ENCODE data around the gene SH3PXD2B.

Gene SH3PXD2B

DNA sequence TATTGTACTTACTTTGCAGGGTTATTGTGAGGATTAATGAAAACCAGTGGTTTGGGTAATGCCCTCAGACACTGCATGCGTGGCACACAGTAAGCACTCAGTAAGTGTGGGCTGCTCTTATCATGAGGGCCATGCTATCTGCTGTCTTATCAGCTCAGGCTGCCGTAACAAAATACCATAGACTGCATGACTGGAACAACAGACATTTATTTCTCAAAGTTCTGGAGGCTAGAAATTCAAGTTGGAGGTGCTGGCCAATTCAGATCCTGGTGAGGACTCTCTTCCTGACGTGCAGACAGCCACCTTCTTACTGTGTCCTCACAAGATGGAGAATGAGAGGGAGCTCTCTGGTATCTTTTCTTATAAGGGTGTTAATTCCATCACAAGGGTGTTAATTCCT, 23.9 kb upstream of the SH3PXD2B start:
- no peak overlapping the region for H3K27ac ChIP-seq
- TF ChIP-seq ZFX (IDR thresholded peaks at IDR 0.05; ENCODE audit: borderline replicate concordance): no peak
- TF ChIP-seq CTCF (IDR thresholded peaks at IDR 0.05): no peak

DNA sequence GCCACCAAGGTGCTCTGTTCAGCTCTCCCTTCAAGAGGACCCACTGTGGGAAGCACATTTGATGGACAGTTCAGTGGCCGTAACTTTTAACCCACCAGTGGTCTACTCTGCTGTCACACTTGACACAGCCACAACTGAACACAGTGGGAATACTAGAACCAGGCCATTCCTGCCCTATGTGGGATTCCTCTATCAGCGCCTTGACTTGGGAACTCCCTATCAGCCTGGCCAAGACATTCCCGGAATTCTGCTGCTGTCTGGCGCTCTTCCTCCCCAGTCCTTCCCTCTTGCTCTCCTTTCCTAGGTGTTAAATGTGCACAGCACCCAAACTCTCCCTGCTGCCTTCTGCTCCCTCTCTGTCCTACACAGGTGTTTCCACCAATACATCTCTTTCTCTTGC, 23.1 kb upstream of the SH3PXD2B start:
- H3K27ac ChIP-seq: no peak overlapping the region
- no peak for TF ChIP-seq CTCF (IDR thresholded peaks at IDR 0.05)
- no peak for TF ChIP-seq ZFX (IDR thresholded peaks at IDR 0.05; ENCODE audit: borderline replicate concordance)

GRCh38 chr5:172474293-172474692, 20.0 kb upstream of the SH3PXD2B start:
- TF ChIP-seq ZFX (IDR thresholded peaks at IDR 0.05; ENCODE audit: borderline replicate concordance): no peak
- TF ChIP-seq CTCF (IDR thresholded peaks at IDR 0.05): no peak

DNA sequence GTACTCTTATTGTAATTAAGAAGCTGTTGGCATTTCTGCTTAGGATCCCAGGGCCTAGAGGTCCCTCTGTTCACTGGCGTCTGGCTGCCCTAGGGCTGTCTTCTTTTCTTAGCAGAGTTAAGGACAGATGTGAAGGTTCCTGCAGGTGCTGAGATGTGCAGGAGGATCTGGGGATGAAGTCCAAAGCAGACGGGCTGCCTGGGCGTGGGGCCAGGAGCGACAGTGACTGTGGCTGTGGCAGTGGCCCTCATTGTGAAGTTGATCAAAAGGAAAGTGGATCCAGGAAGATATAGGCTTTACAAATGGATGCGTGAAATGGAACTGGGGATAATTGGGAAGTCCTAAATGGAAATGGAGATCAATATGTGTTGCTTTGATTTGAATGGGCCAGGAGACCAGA, 19.1 kb upstream of the SH3PXD2B start:
- H3K27ac ChIP-seq: no peak overlapping the region
- no peak for TF ChIP-seq CTCF (IDR thresholded peaks at IDR 0.05)
- no peak for TF ChIP-seq ZFX (IDR thresholded peaks at IDR 0.05; ENCODE audit: borderline replicate concordance)

More at GRCh38 chr5:172474293-172474692, 20.0 kb upstream of the SH3PXD2B start:
- no peak overlapping the region for H3K27ac ChIP-seq

GRCh38 chr5:172469697-172470096, 15.4 kb upstream of the SH3PXD2B start:
- no peak for TF ChIP-seq CTCF (IDR thresholded peaks at IDR 0.05)
- TF ChIP-seq ZFX (IDR thresholded peaks at IDR 0.05; ENCODE audit: borderline replicate concordance): no peak
- H3K27ac ChIP-seq: no peak overlapping the region

DNA sequence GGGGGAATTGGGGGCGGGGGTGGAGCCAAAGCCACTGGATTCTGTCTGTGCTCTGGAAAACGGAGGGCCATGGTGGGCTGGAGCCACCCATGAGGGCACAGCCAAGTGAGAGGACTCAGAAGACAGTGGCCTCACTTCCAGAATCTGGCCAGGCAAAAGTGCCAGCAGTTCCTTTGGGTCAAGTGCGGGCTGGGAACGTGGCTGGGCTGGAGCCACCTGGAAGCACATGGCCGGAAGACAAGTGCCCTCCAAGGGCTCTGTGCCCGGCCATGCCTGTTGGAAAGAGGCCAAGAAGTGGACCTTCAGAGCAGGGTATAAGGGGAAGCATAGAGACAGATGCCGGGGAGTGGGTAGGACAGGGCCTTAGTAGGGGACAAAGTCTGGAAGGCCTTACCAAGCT, 11.7 kb upstream of the SH3PXD2B start:
- no peak for TF ChIP-seq CTCF (IDR thresholded peaks at IDR 0.05)
- TF ChIP-seq ZFX (IDR thresholded peaks at IDR 0.05; ENCODE audit: borderline replicate concordance): no peak
- no peak overlapping the region for H3K27ac ChIP-seq

DNA sequence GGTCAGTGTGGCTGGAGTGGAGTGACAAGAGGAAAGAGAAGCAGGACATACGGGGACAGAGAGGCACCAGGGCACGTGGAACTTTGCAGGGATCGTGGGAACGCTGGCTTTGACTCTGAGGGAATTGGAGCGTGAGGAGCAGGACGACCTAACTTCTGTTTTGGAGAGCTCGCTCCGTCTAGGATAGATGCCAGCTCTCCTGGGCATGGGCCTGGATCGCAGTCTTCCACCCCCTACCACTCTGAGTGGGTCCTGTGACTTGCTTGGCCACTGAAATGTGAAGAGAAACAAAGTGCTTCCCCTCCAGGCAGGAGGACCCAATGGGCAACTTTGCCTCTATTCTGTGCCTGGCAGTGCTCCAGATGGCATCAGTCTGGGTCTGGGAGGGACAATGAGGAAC, 8.7 kb upstream of the SH3PXD2B start:
- TF ChIP-seq CTCF (IDR thresholded peaks at IDR 0.05) (no peak), ZFX (IDR thresholded peaks at IDR 0.05; ENCODE audit: borderline replicate concordance) (no peak)
- no peak overlapping the region for H3K27ac ChIP-seq

Measured in 22Rv1 (cell line).